Right lobe of liver (tissue), 4 donors: Measurements from ENCODE around the gene RBM45.

Experiments used
- POLR2A ChIP-seq: fragments of 450-650 bp; IDR thresholded peaks from one replicate; pipeline ENCODE4 v1.6.1; 2017; ENCODE audit warnings: antibody characterized with exemption, mild to moderate bottlenecking
- TF ChIP-seq, protein P1 (sequence below), 4 donors: fragments of 200-600 bp in 3 of 4; fragments of 450-650 bp in 1 of 4; IDR thresholded peaks; one replicate each; pipeline versions ENCODE4 v1.5.1 to v1.8.0; 2016 to 2022; ENCODE audit warnings: antibody characterized with exemption in 4 of 4, mild to moderate bottlenecking in 2 of 4
- donor health status: DM: no; HTN: no; CAD: no.
- donor health status: DM: no; HTN: no; CAD: no.
- donor health status: DM: no; HTN: yes; CAD: no.

GRCh38 chr2:178123163-178123562 lies 10.9 kb downstream of the RBM45 start:
- TF ChIP-seq, protein P1, sequence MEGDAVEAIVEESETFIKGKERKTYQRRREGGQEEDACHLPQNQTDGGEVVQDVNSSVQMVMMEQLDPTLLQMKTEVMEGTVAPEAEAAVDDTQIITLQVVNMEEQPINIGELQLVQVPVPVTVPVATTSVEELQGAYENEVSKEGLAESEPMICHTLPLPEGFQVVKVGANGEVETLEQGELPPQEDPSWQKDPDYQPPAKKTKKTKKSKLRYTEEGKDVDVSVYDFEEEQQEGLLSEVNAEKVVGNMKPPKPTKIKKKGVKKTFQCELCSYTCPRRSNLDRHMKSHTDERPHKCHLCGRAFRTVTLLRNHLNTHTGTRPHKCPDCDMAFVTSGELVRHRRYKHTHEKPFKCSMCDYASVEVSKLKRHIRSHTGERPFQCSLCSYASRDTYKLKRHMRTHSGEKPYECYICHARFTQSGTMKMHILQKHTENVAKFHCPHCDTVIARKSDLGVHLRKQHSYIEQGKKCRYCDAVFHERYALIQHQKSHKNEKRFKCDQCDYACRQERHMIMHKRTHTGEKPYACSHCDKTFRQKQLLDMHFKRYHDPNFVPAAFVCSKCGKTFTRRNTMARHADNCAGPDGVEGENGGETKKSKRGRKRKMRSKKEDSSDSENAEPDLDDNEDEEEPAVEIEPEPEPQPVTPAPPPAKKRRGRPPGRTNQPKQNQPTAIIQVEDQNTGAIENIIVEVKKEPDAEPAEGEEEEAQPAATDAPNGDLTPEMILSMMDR (IDR thresholded peaks at IDR 0.05), result no peak
- TF ChIP-seq POLR2A, result no peak
